ENCODE results near the gene ADAMTS9.

GRCh38 chr3:64552160-64552559 is 135.6 kb downstream of the ADAMTS9 start:
- TF ChIP-seq CTCF (IDR thresholded peaks at IDR 0.05) (no peak), POLR2A (IDR thresholded peaks at IDR 0.05) (no peak)

Data from testis (tissue), 2 donors.